ENCODE data around the gene CNPY3.

DNA sequence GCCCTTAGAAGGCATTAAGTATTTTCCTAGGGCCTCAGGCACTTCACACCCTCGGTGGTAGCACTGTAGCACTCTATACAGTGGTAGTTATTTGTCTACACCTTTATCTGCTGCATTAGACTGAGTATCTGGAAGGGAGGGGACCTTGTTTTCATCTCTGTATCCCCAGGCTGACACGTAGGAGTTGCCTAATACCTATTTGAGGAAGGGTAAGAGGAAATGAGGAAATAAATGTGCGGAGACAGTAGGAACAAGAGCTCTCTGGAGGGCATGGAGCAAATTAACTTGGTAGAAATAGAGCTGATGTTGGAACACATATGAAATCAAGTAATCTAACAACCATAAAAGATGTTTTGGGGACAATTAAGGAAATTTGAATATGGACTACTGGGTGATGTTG is 3.9 kb downstream of the CNPY3 start:
- TF ChIP-seq GABPA (IDR thresholded peaks at IDR 0.05; ENCODE audit: low read depth): no peak
- TF ChIP-seq NFXL1 (IDR thresholded peaks at IDR 0.05; ENCODE audit: borderline replicate concordance): no peak
- no peak for TF ChIP-seq SP1 (IDR thresholded peaks at IDR 0.05; ENCODE audit: low read depth, low read length)
- no peak for TF ChIP-seq RCOR1 (conservative IDR thresholded peaks at IDR 0.05; ENCODE audit: low read depth, low read length)
- no peak for TF ChIP-seq SMAD1 (IDR thresholded peaks at IDR 0.05; ENCODE audit: low read depth, partially characterized antibody)
- no peak; the same call in 1 of the 2 replicates for TF ChIP-seq POLR2AphosphoS5 (IDR thresholded peaks at IDR 0.05; ENCODE audit: low read length)
- no peak for TF ChIP-seq NFYB (IDR thresholded peaks at IDR 0.05; ENCODE audit: insufficient read depth, low read depth, low read length)
- TF ChIP-seq TCF12 (IDR thresholded peaks at IDR 0.05; ENCODE audit: low read depth, low read length): no peak
- TF ChIP-seq, protein P1, sequence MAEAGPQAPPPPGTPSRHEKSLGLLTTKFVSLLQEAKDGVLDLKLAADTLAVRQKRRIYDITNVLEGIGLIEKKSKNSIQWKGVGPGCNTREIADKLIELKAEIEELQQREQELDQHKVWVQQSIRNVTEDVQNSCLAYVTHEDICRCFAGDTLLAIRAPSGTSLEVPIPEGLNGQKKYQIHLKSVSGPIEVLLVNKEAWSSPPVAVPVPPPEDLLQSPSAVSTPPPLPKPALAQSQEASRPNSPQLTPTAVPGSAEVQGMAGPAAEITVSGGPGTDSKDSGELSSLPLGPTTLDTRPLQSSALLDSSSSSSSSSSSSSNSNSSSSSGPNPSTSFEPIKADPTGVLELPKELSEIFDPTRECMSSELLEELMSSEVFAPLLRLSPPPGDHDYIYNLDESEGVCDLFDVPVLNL (IDR thresholded peaks at IDR 0.05; ENCODE audit: low read depth, low read length): no peak
- TF ChIP-seq YBX1 (IDR thresholded peaks at IDR 0.05): no peak

All from GM12878 (cell line).